Gastroesophageal sphincter (tissue), 4 donors: ENCODE results near the gene CARD11. TPM values are rescaled to one million over a fixed set of nuclear protein-coding genes. Genes with fewer than 3 reads are reported as not detected.

Experiments used
- ATAC-seq: fragments of 150-250 bp; one replicate; pipeline ENCODE4 v1.9.1; 2016; ENCODE audit warnings: mild to moderate bottlenecking, moderate library complexity
- H3K27ac ChIP-seq, 4 donors: fragments of 200-600 bp; sonication (generic) in 3 of 4; 1 replicate in 3 of 4; 2 replicates in 1 of 4; pipeline ENCODE4 v1.5.1; 2016 to 2019
- H3K27me3 ChIP-seq: fragments of 200-600 bp; sonication (generic); one replicate; pipeline ENCODE4 v1.5.1; 2019
- H3K36me3 ChIP-seq, 2 donors: fragments of 200-600 bp; sonication (generic); one replicate each; pipeline ENCODE4 v1.5.1; 2019; ENCODE audit warnings: control low read depth in 1 of 2
- H3K4me1 ChIP-seq, 3 donors: fragments of 200-600 bp; sonication (generic); 1 replicate in 2 of 3; 2 replicates in 1 of 3; pipeline ENCODE4 v1.5.1; 2016 to 2019; ENCODE audit warnings: control low read depth in 2 of 3
- H3K4me3 ChIP-seq, 2 donors: fragments of 200-600 bp; sonication (generic); one replicate each; pipeline ENCODE4 v1.5.1; 2019; ENCODE audit warnings: mild to moderate bottlenecking in 1 of 2, moderate library complexity in 1 of 2
- H3K9me3 ChIP-seq, 3 donors: fragments of 200-600 bp; sonication (generic); one replicate each; pipeline ENCODE4 v1.5.1; 2017 to 2019; ENCODE audit warnings: control low read depth in 2 of 3
- EP300 ChIP-seq: sonication (generic); formaldehyde crosslinking; IDR thresholded peaks from one replicate; pipeline ENCODE4 v1.6.1; 2017; ENCODE audit warnings: antibody characterized with exemption, mild to moderate bottlenecking
- POLR2A ChIP-seq, 2 donors: fragments of 450-650 bp; IDR thresholded peaks; one replicate each; pipeline ENCODE4 v1.6.1; 2017; ENCODE audit warnings: antibody characterized with exemption in 2 of 2, mild to moderate bottlenecking in 2 of 2, moderate library complexity in 1 of 2
- POLR2AphosphoS5 ChIP-seq: sonication (generic); formaldehyde crosslinking; IDR thresholded peaks from one replicate; pipeline ENCODE4 v1.6.1; 2017; ENCODE audit warnings: antibody characterized with exemption
- WGBS, 2 donors: methylation state at CpG; one replicate each; pipeline ENCODE4 v1.1.5; 2018; ENCODE audit warnings: low coverage in 1 of 2; 5-methylcytosine and 5-hydroxymethylcytosine counted together
- total RNA-seq, 4 donors: library from RNA; depleted of rRNA; stranded (reverse); fragments of >200 nt; gene quantifications; one replicate each; pipeline ENCODE4 v1.1.0, GENCODE V29; 2016
- TF ChIP-seq, protein P1 (sequence below), 4 experiments: fragments of 200-600 bp in 2 of 4; fragments of 450-650 bp in 2 of 4; sonication (generic) in 1 of 4; IDR thresholded peaks; one replicate each; pipeline ENCODE4 v1.5.1; 2017 to 2019; ENCODE audit warnings: antibody characterized with exemption in 4 of 4, mild to moderate bottlenecking in 2 of 4, moderate library complexity in 2 of 4

The CARD11 gene
- total RNA-seq, 4 donors from 2014 or later: 0.27 to 0.67 (median 0.45) TPM

- peaks cover 72% of the 10 kb centered on the region for H3K27me3 ChIP-seq
- no peak for TF ChIP-seq EP300
- H3K9me3 ChIP-seq: no peaks in the 10 kb centered on the region
- no peak overlapping the region for H3K4me3 ChIP-seq
- H3K4me1 ChIP-seq: no peaks in the 10 kb centered on the region
- no peak overlapping the region for H3K27ac ChIP-seq
- ATAC-seq: no peak
- WGBS, 2 donors: 90 to 94% methylated on average over 2 to 6 of the region's 18 CpGs
- H3K36me3 ChIP-seq: no peaks in the 10 kb centered on the region
Observed at GRCh38 chr7:2926120-2926895, 117.4 kb downstream of the CARD11 start.

GRCh38 chr7:2924866-2925840 is 118.5 kb downstream of the CARD11 start:
- H3K4me1 ChIP-seq: no peaks in the 10 kb centered on the region
- no peaks in the 10 kb centered on the region for H3K9me3 ChIP-seq
- peaks cover 60% of the 10 kb centered on the region for H3K27me3 ChIP-seq
- ATAC-seq: no peak
- TF ChIP-seq POLR2AphosphoS5: no peak
- TF ChIP-seq, protein P1, sequence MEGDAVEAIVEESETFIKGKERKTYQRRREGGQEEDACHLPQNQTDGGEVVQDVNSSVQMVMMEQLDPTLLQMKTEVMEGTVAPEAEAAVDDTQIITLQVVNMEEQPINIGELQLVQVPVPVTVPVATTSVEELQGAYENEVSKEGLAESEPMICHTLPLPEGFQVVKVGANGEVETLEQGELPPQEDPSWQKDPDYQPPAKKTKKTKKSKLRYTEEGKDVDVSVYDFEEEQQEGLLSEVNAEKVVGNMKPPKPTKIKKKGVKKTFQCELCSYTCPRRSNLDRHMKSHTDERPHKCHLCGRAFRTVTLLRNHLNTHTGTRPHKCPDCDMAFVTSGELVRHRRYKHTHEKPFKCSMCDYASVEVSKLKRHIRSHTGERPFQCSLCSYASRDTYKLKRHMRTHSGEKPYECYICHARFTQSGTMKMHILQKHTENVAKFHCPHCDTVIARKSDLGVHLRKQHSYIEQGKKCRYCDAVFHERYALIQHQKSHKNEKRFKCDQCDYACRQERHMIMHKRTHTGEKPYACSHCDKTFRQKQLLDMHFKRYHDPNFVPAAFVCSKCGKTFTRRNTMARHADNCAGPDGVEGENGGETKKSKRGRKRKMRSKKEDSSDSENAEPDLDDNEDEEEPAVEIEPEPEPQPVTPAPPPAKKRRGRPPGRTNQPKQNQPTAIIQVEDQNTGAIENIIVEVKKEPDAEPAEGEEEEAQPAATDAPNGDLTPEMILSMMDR (IDR thresholded peaks at IDR 0.05): no peak
- no peak for TF ChIP-seq EP300
- no peak for TF ChIP-seq POLR2A (IDR thresholded peaks at IDR 0.05)
- H3K4me3 ChIP-seq: no peak overlapping the region
- H3K27ac ChIP-seq: no peak overlapping the region
- WGBS, 2 donors: 52 to 67% methylated on average over 9 to 12 of the region's 22 CpGs
- H3K36me3 ChIP-seq: no peaks in the 10 kb centered on the region

GRCh38 chr7:2923886-2924574 is 119.6 kb downstream of the CARD11 start:
- TF ChIP-seq POLR2A (IDR thresholded peaks at IDR 0.05): no peak
- no peak for TF ChIP-seq EP300
- no peak for TF ChIP-seq POLR2AphosphoS5
- TF ChIP-seq, protein P1 (IDR thresholded peaks at IDR 0.05): no peak
- 89 to 100% methylated on average over 2 to 4 of the region's 17 CpGs for WGBS, 2 donors

DNA sequence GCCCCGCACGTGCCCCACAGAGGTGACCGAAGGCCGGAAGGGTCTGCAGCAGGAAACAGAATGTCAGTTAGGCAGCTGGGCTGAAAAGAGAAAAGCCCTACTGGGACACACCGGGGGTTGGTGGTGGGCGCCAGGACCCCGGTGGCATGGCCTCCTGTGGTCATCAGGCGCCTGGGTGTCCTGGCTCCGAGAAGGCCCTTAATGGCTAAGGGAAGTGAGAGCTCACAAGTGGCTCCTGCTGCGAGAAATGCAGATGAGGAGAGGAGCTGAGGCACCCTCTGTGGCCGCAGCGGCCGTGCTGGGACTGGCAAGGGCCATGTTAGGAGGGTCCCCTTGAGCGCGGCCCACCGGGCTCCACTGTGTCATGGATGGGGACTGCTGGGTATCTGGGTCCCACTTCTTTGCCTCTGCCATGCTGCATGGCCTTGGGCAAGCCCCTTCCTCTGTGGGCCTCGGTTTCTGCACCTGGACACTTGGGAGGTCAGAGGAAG is 120.3 kb downstream of the CARD11 start:
- H3K27ac ChIP-seq: no peak overlapping the region
- ATAC-seq: no peak
- H3K36me3 ChIP-seq: no peaks in the 10 kb centered on the region
- no peak overlapping the region for H3K4me3 ChIP-seq
- 90 to 100% methylated on average over 1 to 2 of the region's 17 CpGs for WGBS, 2 donors
- H3K4me1 ChIP-seq: no peaks in the 10 kb centered on the region
- TF ChIP-seq POLR2AphosphoS5 (no peak), EP300 (no peak), POLR2A (IDR thresholded peaks at IDR 0.05) (no peak)
- TF ChIP-seq, protein P1 (IDR thresholded peaks at IDR 0.05): no peak
- H3K27me3 ChIP-seq: peaks cover 60% of the 10 kb centered on the region
- no peaks in the 10 kb centered on the region for H3K9me3 ChIP-seq

More at GRCh38 chr7:2923886-2924574, 119.6 kb downstream of the CARD11 start:
- no peaks in the 10 kb centered on the region for H3K4me1 ChIP-seq
- H3K9me3 ChIP-seq: no peaks in the 10 kb centered on the region
- H3K27me3 ChIP-seq: peaks cover 60% of the 10 kb centered on the region
- no peaks in the 10 kb centered on the region for H3K36me3 ChIP-seq
- H3K27ac ChIP-seq: no peak overlapping the region
- no peak for ATAC-seq
- H3K4me3 ChIP-seq: no peak overlapping the region

GRCh38 chr7:2922866-2923265 is 120.8 kb downstream of the CARD11 start:
- WGBS, 2 donors: 82% methylated on average over 11 of the region's 15 CpGs; no CpG with 5 or more reads in 1 of the 2 donors
- no peak for ATAC-seq
- H3K4me3 ChIP-seq: no peak overlapping the region
- no peak overlapping the region for H3K27ac ChIP-seq
- H3K4me1 ChIP-seq: no peaks in the 10 kb centered on the region
- TF ChIP-seq EP300 (no peak), POLR2A (IDR thresholded peaks at IDR 0.05) (no peak), POLR2AphosphoS5 (no peak)
- TF ChIP-seq, protein P1 (IDR thresholded peaks at IDR 0.05): no peak
- H3K36me3 ChIP-seq: no peaks in the 10 kb centered on the region
- H3K9me3 ChIP-seq: no peaks in the 10 kb centered on the region
- H3K27me3 ChIP-seq: peaks cover 62% of the 10 kb centered on the region
